Ovary (tissue), 9 donors: Measurements from ENCODE around the gene CCDC138. TPM values are rescaled to one million over a fixed set of nuclear protein-coding genes. Genes with fewer than 3 reads are reported as not detected.

Experiments used
- DNase-seq, 5 donors: peaks; one replicate each; pipeline ENCODE4 v3.0.0-alpha.2; 2019 to 2020
- H3K27ac ChIP-seq, 2 donors: fragments of 200-600 bp; one replicate each; pipeline versions ENCODE4 v1.5.1 to v1.8.0; 2019 to 2022
- H3K27me3 ChIP-seq: fragments of 200-600 bp; one replicate; pipeline ENCODE4 v1.8.0; 2022
- H3K36me3 ChIP-seq: fragments of 200-600 bp; sonication (generic); one replicate; pipeline ENCODE4 v1.5.1; 2019
- H3K4me1 ChIP-seq: one replicate; pipeline ENCODE4 v1.8.1; 2013; ENCODE audit warnings: mild to moderate bottlenecking, moderate library complexity; ENCODE audit not compliant: insufficient read depth
- H3K4me3 ChIP-seq: fragments of 200-600 bp; sonication (generic); one replicate; pipeline ENCODE4 v1.5.1; 2017
- H3K9me3 ChIP-seq, 2 donors: fragments of 200-600 bp in 1 of 2; sonication (generic) in 1 of 2; one replicate each; pipeline versions ENCODE4 v1.5.1 to v1.8.1; 2013 to 2019; ENCODE audit warnings: mild to moderate bottlenecking in 1 of 2, moderate library complexity in 1 of 2
- CTCF ChIP-seq, 3 donors: fragments of 450-650 bp in 2 of 3; fragments of 200-600 bp in 1 of 3; IDR thresholded peaks; one replicate each; pipeline versions ENCODE4 v1.5.1 to v1.8.0; 2016 to 2022; ENCODE audit warnings: antibody characterized with exemption in 3 of 3, mild to moderate bottlenecking in 1 of 3
- EP300 ChIP-seq: sonication (generic); formaldehyde crosslinking; IDR thresholded peaks from one replicate; pipeline ENCODE4 v1.6.1; 2017; ENCODE audit warnings: antibody characterized with exemption
- POLR2A ChIP-seq: fragments of 450-650 bp; IDR thresholded peaks from one replicate; pipeline ENCODE4 v1.6.1; 2017; ENCODE audit warnings: antibody characterized with exemption, mild to moderate bottlenecking, moderate library complexity
- WGBS, 3 donors: extraction: QIAGEN DNeasy Blood & Tissue Kit in 1 of 3; methylation state at CpG; one replicate each; pipeline versions ENCODE4 v1.1.5 to v1.1.7; 2013 to 2017; 5-methylcytosine and 5-hydroxymethylcytosine counted together
- intact Hi-C, 4 donors: fragments of 100-400 bp; cut with DNase I; formaldehyde crosslinking; loops; one replicate each; pipeline versions ENCODE4 v1.11.0 to v1.15.1; 2022 to 2023
- polyA plus RNA-seq, 2 donors: library from polyadenylated mRNA; stranded (reverse); fragments of 200-250 nt in 1 of 2; fragments of 350-450 nt in 1 of 2; fragmentation: Illumina TruSeq in 1 of 2; extraction: RNeasy Lipid Tissue Mini Kit (QIAGEN cat#74804) in 1 of 2; gene quantifications; one replicate each; pipeline ENCODE4 v1.2.3, GENCODE V29; 2013 to 2014
- total RNA-seq, 7 donors: library from RNA; depleted of rRNA in 2 of 7; stranded (reverse); fragments of >200 nt in 2 of 7; fragmentation: NEBNext Ultra II Directional in 3 of 7; extraction: Animal tissue kit (Norgen Biotek cat#: 25700) in 3 of 7; gene quantifications; one replicate each; pipeline versions ENCODE4 v1.1.0 to v1.2.4, GENCODE V29; 2016 to 2023
- donor health status: DM: no; HTN: no; CAD: no; lungs with moderate emphysema.
- donor health status: DM: no; HTN: no; CAD: no.
- donor health status: Bipolar disorder and iron deficiency.
- donor health status: DM: yes; HTN: yes; CAD: no.
- donor health status: DM: no; HTN: no; CAD: no.
- donor health status: DM: yes; HTN: yes; CAD: no.

CCDC138 gene
- total and polyA plus RNA-seq, 9 donors: 1.9 to 8.6 (median 4.6) TPM

- whole genome bisulfite sequencing, 3 donors: 61 to 64% (median 63%) methylated on average over 4 of the region's 4 CpGs
- no peak for TF ChIP-seq EP300
- no peak for TF ChIP-seq POLR2A
- no peak for TF ChIP-seq CTCF (IDR thresholded peaks at IDR 0.05)
- H3K36me3 ChIP-seq: no peaks in the 10 kb centered on the region
- H3K9me3 ChIP-seq: no peaks in the 10 kb centered on the region
- H3K27me3 ChIP-seq: no peaks in the 10 kb centered on the region
- DNase-seq: no peak
- intact Hi-C loops: no loop called here
- no peak overlapping the region for H3K4me3 ChIP-seq
- no peaks in the 10 kb centered on the region for H3K4me1 ChIP-seq
- H3K27ac ChIP-seq: no peak overlapping the region
These were observed 38.7 kb downstream of the CCDC138 start for GRCh38 chr2:108825254-108825653.

GRCh38 chr2:108825736-108826135 is 39.2 kb downstream of the CCDC138 start:
- WGBS, 3 donors: 83 to 85% (median 84%) methylated on average over 3 of the region's 3 CpGs
- TF ChIP-seq EP300 (no peak), CTCF (IDR thresholded peaks at IDR 0.05) (no peak), POLR2A (no peak)

DNA sequence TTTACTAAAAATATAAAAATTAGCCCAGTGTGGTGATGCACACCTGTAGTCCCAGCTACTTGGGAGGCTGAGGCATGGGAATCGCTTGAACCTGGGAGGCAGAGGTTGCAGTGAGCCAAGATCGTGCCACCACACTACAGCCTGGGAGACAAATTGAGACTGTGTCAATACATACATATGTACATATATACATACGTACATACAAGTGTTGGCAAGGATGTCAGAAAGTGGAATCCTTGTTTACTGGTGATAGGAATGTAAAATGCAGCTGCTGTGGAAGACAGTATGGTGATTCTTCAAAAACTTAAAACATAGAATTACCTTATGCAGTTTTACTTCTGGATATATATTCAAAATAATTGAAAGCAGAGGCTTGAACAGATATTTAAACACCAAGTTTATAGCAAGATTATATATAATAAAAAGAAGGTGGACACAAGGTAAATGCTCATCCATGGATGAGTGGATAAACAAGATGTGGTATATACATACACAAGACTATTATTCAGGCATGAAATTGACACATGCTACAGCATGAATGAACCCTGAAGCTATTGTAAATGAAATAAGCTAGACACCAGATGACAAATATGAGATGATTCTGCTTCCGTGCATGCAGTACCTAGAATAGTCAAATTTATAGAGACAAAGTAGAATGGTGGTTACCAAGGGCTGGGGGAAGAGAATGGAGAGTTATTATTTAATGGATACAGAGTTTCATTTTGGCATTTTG is 43.2 kb downstream of the CCDC138 start:
- Histone ChIP-seq H3K4me3 (no peak overlapping the region), H3K9me3 (no peaks in the 10 kb centered on the region), H3K4me1 (no peaks in the 10 kb centered on the region), H3K27me3 (no peaks in the 10 kb centered on the region), H3K27ac (no peak overlapping the region), H3K36me3 (no peaks in the 10 kb centered on the region)
- DNase-seq: no peak
- WGBS, 3 donors: 92 to 96% (median 95%) methylated on average over 4 of the region's 4 CpGs
- TF ChIP-seq POLR2A (no peak), CTCF (IDR thresholded peaks at IDR 0.05) (no peak), EP300 (no peak)
- intact Hi-C loops: no loop called here

More at GRCh38 chr2:108825736-108826135, 39.2 kb downstream of the CCDC138 start:
- Histone ChIP-seq H3K4me3 (no peak overlapping the region), H3K27me3 (no peaks in the 10 kb centered on the region), H3K9me3 (no peaks in the 10 kb centered on the region), H3K36me3 (no peaks in the 10 kb centered on the region), H3K27ac (no peak overlapping the region), H3K4me1 (no peaks in the 10 kb centered on the region)
- intact Hi-C loops: no loop called here
- DNase-seq: no peak

GRCh38 chr2:108833219-108833618 is 46.6 kb downstream of the CCDC138 start:
- Histone ChIP-seq H3K9me3 (no peaks in the 10 kb centered on the region), H3K27me3 (no peaks in the 10 kb centered on the region), H3K4me1 (no peaks in the 10 kb centered on the region), H3K4me3 (no peak overlapping the region), H3K27ac (no peak overlapping the region), H3K36me3 (no peaks in the 10 kb centered on the region)
- DNase-seq: no peak
- intact Hi-C loops: no loop called here
- TF ChIP-seq EP300 (no peak), CTCF (IDR thresholded peaks at IDR 0.05) (no peak), POLR2A (no peak)
